Spleen (tissue), 7 donors: ENCODE data around the gene SLC7A6.

Experiments used
- POLR2A ChIP-seq, 3 donors: fragments of 450-650 bp; IDR thresholded peaks; one replicate each; pipeline ENCODE4 v1.5.1; 2017; ENCODE audit warnings: antibody characterized with exemption in 3 of 3, mild to moderate bottlenecking in 1 of 3
- TF ChIP-seq, protein P1 (sequence below), 11 experiments: fragments of 200-600 bp in 7 of 11; fragments of 450-650 bp in 4 of 11; sonication (generic) in 4 of 11; IDR thresholded peaks in 8 of 11; conservative IDR thresholded peaks in 3 of 11; 1 replicate in 7 of 11; 2 replicates in 4 of 11; pipeline versions ENCODE4 v1.4.0 to v1.8.0; 2016 to 2021; ENCODE audit warnings: antibody characterized with exemption in 11 of 11, inconsistent platforms in 4 of 11, mild to moderate bottlenecking in 1 of 11
- donor health status: DM: no; HTN: no; CAD: no; lungs with moderate emphysema.
- donor health status: DM: no; HTN: no; CAD: no.
- donor health status: DM: no; HTN: no; CAD: no.

- TF ChIP-seq, protein P1, sequence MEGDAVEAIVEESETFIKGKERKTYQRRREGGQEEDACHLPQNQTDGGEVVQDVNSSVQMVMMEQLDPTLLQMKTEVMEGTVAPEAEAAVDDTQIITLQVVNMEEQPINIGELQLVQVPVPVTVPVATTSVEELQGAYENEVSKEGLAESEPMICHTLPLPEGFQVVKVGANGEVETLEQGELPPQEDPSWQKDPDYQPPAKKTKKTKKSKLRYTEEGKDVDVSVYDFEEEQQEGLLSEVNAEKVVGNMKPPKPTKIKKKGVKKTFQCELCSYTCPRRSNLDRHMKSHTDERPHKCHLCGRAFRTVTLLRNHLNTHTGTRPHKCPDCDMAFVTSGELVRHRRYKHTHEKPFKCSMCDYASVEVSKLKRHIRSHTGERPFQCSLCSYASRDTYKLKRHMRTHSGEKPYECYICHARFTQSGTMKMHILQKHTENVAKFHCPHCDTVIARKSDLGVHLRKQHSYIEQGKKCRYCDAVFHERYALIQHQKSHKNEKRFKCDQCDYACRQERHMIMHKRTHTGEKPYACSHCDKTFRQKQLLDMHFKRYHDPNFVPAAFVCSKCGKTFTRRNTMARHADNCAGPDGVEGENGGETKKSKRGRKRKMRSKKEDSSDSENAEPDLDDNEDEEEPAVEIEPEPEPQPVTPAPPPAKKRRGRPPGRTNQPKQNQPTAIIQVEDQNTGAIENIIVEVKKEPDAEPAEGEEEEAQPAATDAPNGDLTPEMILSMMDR (IDR thresholded peaks at IDR 0.05 in 8 of 11, conservative IDR thresholded peaks at IDR 0.05 in 3 of 11): no peak
- TF ChIP-seq POLR2A (IDR thresholded peaks at IDR 0.05): no peak
Measured at GRCh38 chr16:68346892-68347480, 82.7 kb downstream of the SLC7A6 start.
